Fibroblast of skin of left quadriceps (primary cell): ENCODE results near the gene TMC6.
"Not testable (repeated sequence)": the region's sequence is repeated elsewhere in the genome, so short reads cannot be mapped to it uniquely, and the experiment has no call there.

ENCODE experiments used
- DNase-seq, 2 experiments: peaks; one replicate each; pipeline ENCODE4 v3.0.0-alpha.2; 2013; ENCODE audit warnings: low read depth in 2 of 2

The TMC6 gene

GRCh38 chr17:78124836-78125137 is 3.8 kb downstream of the TMC6 start:
- no peak for DNase-seq

GRCh38 chr17:78124081-78124835 is 4.3 kb downstream of the TMC6 start:
- no peak for DNase-seq

DNA sequence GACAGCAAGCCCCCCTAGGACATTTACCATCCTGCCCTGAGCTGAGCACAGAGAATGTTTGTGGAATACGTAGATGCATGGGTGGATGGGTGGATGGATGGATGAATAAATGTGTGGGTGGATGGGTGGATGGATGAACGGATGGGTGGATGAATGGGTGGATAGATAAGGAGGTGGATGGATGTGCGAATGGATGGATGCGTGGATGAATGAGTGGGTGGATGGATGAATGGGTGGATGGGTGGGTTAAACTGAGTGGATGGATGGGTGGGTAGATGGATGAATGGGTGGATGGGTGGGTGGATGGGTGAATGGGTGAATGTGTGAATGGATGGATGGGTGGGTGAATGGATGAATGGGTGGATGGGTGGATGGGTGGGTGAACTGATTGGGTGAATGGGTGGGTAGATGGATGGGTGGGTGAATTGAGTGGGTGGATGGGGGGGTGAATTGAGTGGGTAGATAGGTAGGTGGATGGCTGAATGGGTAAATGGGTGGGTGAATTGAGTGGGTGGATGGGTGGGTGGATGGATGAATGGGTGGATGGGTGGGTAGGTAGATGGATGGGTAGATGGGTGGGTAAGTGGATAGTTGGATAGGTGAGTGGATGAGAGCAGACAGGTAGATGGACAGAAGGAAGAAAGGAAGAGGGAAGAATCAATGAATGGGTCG is 5.2 kb downstream of the TMC6 start:
- no peak for DNase-seq

DNA sequence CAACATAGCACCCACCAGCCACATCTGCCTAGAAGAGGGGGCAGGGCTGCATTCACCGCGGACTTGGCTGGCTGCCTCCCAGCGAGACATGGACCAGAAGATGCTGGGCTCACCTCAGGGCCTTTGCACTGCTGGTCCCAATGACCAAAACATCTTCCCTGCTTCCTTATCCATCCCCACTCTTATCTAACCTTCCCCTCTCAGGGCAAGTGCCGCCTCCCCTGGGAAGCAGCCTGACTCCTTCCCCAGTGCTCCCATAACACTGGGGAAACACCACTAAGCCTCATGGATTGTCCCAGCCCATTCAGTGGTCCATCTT is 5.7 kb downstream of the TMC6 start:
- no peak for DNase-seq

GRCh38 chr17:78122216-78122930 is 6.2 kb downstream of the TMC6 start:
- no peak for DNase-seq

GRCh38 chr17:78121801-78122215 is 6.7 kb downstream of the TMC6 start:
- DNase-seq, result no peak

DNA sequence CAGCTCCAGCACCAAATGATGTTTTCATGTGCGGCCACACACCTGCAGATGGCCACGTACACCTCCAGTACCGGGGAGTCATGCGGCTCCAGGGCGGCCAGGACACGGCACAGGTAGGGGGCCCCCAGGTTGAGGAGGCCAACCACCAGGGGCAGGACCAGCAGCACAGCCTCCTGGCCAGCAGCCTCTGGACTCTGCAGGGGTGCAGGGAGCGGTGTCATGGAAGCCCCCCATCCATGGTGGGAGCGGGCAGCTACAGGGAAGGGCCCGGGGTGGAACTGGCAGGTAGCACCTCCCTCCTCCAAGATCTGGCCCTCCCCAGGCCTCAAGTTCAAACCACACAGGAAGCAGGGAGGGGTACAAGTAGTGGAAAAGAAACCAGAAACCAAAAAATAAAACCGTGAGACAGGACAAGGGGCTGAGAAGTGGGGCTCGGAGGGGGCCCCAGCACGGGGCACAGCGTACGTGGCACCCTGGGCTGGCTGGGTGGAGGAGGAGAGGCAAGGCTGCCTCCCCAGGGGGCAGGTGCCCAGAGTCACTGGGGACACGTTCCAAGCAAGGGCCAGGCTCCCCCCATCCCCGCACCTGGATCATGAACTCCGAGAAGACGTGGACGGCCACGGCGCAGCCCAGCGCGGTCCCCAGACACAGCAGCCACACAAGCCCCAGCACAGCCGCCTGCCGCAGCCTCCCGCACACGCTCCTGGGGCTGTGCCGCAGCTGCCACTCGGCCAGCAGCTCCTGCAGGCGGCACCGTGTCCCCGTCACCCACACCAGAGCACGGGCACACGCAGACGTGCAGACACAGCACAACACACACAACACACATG is 7.4 kb downstream of the TMC6 start:
- DNase-seq, result no peak

GRCh38 chr17:78120537-78120936 is 8.0 kb downstream of the TMC6 start:
- DNase-seq, result no peak

GRCh38 chr17:78118801-78119241 is 9.7 kb downstream of the TMC6 start:
- DNase-seq, result no peak

GRCh38 chr17:78117027-78117981 is 11.3 kb downstream of the TMC6 start:
- no peak for DNase-seq

GRCh38 chr17:78116411-78116810 is 12.1 kb downstream of the TMC6 start:
- DNase-seq, result no peak

- DNase-seq, result not testable (repeated sequence)
These were observed 12.8 kb downstream of the TMC6 start for GRCh38 chr17:78115803-78116202.

DNA sequence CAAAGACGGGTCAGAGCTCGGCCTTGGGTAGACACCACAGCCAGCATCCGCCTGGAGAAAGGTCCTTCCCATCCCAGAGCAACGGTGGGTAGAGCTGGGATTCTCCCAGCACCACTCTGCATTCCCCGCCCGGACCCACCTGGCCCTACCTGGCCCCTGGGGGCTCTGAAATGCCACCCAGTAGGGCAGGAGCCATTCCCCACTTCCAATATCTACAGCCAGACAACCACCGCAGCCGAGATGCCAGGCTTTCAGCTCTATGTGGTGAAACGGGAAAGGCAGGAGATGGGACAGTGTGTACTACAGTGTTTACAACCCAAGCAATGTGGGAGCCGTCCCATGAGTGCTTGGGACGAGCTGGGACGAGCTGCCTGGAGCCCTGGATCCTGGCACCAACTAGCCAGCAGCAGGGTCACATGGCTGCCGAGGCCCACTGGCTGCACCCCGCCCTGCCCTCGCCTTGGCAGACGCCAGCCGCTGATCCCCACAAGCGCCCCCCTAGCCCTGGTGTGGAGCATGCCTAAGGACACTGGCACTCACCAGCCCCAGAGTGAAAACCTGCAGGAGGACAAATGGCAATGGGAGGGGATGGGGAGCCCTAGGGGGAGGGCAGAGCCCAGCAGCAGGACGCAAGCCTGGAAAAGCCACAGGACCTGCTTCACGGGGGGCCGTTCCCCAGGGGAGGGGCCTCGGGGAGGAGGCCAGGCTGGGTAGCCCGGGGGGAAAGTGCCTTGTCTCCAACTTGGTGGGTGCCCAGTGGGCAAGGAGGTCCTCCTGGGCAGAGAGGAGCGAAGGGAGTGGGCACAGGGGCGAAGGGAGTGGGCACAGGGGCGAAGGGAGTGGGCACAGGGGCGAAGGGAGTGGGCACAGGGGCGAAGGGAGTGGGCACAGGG is 13.5 kb downstream of the TMC6 start:
- no peak for DNase-seq

GRCh38 chr17:78113804-78114785 is 14.5 kb downstream of the TMC6 start:
- DNase-seq, result no peak

GRCh38 chr17:78112518-78113471 is 15.8 kb downstream of the TMC6 start:
- DNase-seq, result peak; percentile 12 to 16

DNA sequence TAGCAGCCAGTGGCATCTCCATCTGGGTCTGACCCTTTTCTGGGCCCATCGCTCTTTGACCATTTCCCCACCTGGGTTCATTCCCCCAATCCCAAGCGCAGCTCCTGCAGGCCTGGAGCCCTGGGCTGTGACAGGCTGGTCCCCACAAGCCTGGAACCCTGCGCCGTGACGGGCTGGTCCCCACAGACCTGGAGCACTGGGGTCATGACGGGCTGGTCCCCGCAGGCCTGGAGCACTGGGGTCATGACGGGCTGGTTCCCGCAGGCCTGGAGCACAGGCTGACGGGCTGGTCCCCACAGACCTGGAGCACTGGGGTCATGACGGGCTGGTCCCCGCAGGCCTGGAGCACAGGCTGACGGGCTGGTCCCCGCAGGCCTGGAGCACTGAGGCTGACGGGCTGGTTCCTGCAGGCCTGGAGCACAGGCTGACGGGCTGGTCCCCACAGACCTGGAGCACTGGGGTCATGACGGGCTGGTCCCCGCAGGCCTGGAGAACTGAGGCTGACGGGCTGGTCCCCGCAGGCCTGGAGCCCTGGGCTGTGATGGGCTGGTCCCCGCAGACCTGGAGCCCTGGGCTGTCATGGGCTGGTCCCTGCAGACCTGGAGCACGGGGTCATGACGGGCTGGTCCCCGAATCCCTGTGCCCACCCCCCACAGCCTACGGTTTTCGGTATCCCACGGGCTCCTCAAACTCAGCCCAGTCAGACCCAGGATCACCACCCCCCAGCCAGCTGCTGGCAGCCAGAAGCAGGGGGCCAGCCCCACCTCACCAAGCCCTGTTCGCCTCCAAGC is 16.6 kb downstream of the TMC6 start:
- DNase-seq, result no peak
